Lower leg skin (tissue), 3 donors: ENCODE data around the gene KCTD12.

ENCODE experiments used
- POLR2A ChIP-seq, 2 donors: fragments of 450-650 bp; IDR thresholded peaks; one replicate each; pipeline ENCODE4 v1.6.1; 2016 to 2017; ENCODE audit warnings: antibody characterized with exemption in 2 of 2, mild to moderate bottlenecking in 1 of 2, moderate library complexity in 1 of 2
- TF ChIP-seq, protein P1 (sequence below), 3 donors: fragments of 450-650 bp; IDR thresholded peaks; one replicate each; pipeline ENCODE4 v1.5.1; 2016; ENCODE audit warnings: antibody characterized with exemption in 3 of 3, mild to moderate bottlenecking in 3 of 3, moderate library complexity in 2 of 3

DNA sequence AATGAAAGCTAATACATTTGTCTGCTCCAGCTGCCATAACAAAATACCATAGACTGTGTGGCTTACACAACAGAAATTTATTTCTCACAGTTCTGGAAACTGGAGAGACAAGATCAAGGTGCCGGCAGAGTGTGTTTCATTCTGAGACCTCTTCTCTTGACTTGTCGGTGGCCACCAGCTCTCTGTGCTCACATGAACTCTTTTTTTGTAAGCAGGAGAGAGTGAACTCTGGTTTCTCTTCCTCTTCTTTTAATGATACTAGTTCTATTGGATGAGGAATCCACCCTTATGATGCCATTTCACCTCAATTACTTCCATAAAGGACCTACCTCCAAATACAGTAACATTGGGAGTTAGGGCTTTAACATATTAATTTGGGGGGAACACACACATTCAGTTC, 11.7 kb downstream of the KCTD12 start:
- no peak for TF ChIP-seq POLR2A (IDR thresholded peaks at IDR 0.05)
- TF ChIP-seq, protein P1, sequence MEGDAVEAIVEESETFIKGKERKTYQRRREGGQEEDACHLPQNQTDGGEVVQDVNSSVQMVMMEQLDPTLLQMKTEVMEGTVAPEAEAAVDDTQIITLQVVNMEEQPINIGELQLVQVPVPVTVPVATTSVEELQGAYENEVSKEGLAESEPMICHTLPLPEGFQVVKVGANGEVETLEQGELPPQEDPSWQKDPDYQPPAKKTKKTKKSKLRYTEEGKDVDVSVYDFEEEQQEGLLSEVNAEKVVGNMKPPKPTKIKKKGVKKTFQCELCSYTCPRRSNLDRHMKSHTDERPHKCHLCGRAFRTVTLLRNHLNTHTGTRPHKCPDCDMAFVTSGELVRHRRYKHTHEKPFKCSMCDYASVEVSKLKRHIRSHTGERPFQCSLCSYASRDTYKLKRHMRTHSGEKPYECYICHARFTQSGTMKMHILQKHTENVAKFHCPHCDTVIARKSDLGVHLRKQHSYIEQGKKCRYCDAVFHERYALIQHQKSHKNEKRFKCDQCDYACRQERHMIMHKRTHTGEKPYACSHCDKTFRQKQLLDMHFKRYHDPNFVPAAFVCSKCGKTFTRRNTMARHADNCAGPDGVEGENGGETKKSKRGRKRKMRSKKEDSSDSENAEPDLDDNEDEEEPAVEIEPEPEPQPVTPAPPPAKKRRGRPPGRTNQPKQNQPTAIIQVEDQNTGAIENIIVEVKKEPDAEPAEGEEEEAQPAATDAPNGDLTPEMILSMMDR (IDR thresholded peaks at IDR 0.05) = no peak
